Heart left ventricle (tissue), 16 donors: ENCODE measurements around the gene POU4F3. TPM values are rescaled to one million over a fixed set of nuclear protein-coding genes. Genes with fewer than 3 reads are reported as not detected.
A peak's percentile ranks its signal among the peaks of the same experiment; 100 is the strongest.

ENCODE experiments used
- ATAC-seq, 4 donors: fragments of 200-7000 bp; cut with Tn5 transposase; one replicate each; pipeline ENCODE4 v1.9.1; 2020 to 2022; ENCODE audit warnings: moderate library complexity in 4 of 4, mild to moderate bottlenecking in 3 of 4, moderate number of reproducible peaks in 1 of 4
- DNase-seq, 5 donors: peaks; one replicate each; pipeline ENCODE4 v3.0.0-alpha.2; 2020
- H3K27ac ChIP-seq, 12 donors: fragments of 200-600 bp; sonication (generic) in 4 of 12; one replicate each; pipeline versions ENCODE4 v1.5.0 to v1.8.0; 2016 to 2022; ENCODE audit warnings: mild to moderate bottlenecking in 2 of 12
- H3K27me3 ChIP-seq, 9 donors: fragments of 200-600 bp; sonication (generic) in 2 of 9; one replicate each; pipeline versions ENCODE4 v1.5.1 to v1.8.0; 2016 to 2022; ENCODE audit warnings: mild to moderate bottlenecking in 3 of 9
- H3K36me3 ChIP-seq, 9 donors: fragments of 200-600 bp; sonication (generic) in 2 of 9; one replicate each; pipeline versions ENCODE4 v1.5.0 to v1.8.0; 2018 to 2022; ENCODE audit warnings: mild to moderate bottlenecking in 2 of 9
- H3K4me1 ChIP-seq, 12 donors: fragments of 200-600 bp; sonication (generic) in 4 of 12; one replicate each; pipeline versions ENCODE4 v1.5.0 to v1.8.0; 2016 to 2022; ENCODE audit warnings: mild to moderate bottlenecking in 3 of 12
- H3K4me3 ChIP-seq, 12 donors: fragments of 200-600 bp; sonication (generic) in 4 of 12; one replicate each; pipeline versions ENCODE4 v1.5.0 to v1.8.0; 2017 to 2022; ENCODE audit warnings: mild to moderate bottlenecking in 9 of 12, moderate library complexity in 4 of 12
- H3K9me3 ChIP-seq, 12 donors: fragments of 200-600 bp; sonication (generic) in 4 of 12; one replicate each; pipeline versions ENCODE4 v1.5.0 to v1.8.0; 2016 to 2022; ENCODE audit warnings: mild to moderate bottlenecking in 1 of 12
- CTCF ChIP-seq, 12 donors: fragments of 200-600 bp; sonication (generic) in 4 of 12; IDR thresholded peaks; one replicate each; pipeline versions ENCODE4 v1.5.0 to v1.8.0; 2018 to 2022; ENCODE audit warnings: antibody characterized with exemption in 12 of 12, mild to moderate bottlenecking in 5 of 12
- POLR2A ChIP-seq, 2 donors: fragments of 450-650 bp; IDR thresholded peaks; one replicate each; pipeline ENCODE4 v1.6.1; 2017; ENCODE audit warnings: antibody characterized with exemption in 2 of 2, mild to moderate bottlenecking in 2 of 2, moderate library complexity in 2 of 2
- WGBS, 4 donors: extraction: QIAGEN DNeasy Blood & Tissue Kit in 2 of 4; methylation state at CpG; one replicate each; pipeline versions ENCODE4 v1.1.5 to v1.1.7; 2013 to 2018; 5-methylcytosine and 5-hydroxymethylcytosine counted together
- intact Hi-C, 10 donors: fragments of 100-400 bp; cut with DNase I; formaldehyde crosslinking; loops; one replicate each; pipeline versions ENCODE4 v1.11.1 to v1.14.2; 2022
- polyA plus RNA-seq, 2 donors: library from polyadenylated mRNA; stranded (reverse); fragments of 200-250 nt; gene quantifications; one replicate each; pipeline ENCODE4 v1.2.3, GENCODE V29; 2013
- total RNA-seq, 9 donors: library from RNA; depleted of rRNA in 2 of 9; stranded (reverse); fragments of >200 nt in 2 of 9; fragmentation: NEBNext Ultra II Directional in 3 of 9; extraction: Animal tissue kit (Norgen Biotek cat#: 25700) in 3 of 9; gene quantifications; one replicate each; pipeline versions ENCODE4 v1.1.0 to v1.2.4, GENCODE V29; 2016 to 2023
- donor health status: ischemic (EF 13 %, LVEDD 7.1; RV severe dilation, severe dysfunction).
- donor health status: healthy with polysubstance abuse.
- donor health status: DM: no; HTN: yes; CAD: no.
- donor health status: DM: no; HTN: no; CAD: no.
- donor health status: ischemic (EF 25% LVEDD 6.9; RV normal size, moderate dysfunction).
- donor health status: ischemic (EF 25% LVEDD 5.7; RV mildly dilated, moderate dysfunction).
- donor health status: healthy.
- donor health status: DM: yes; HTN: yes; CAD: no.
- donor health status: ischemic (EF 35%, LVEDD 5.7; RV mildly dilated, moderate dysfunction).
- donor health status: nonischemic (EF 11% LVEDD 7.7; RV severe dilation, severe dysfunction).
- donor health status: DM: yes; HTN: yes; CAD: no.
- donor health status: PGD.
- donor health status: ischemic (EF 29% LVEDD 5.4; RV normal size, mild dysfunction).
- donor health status: nonischemic (EF 23%, LVEDD 6.1; RV moderate dilation, normal function).

Gene POU4F3
- total and polyA plus RNA-seq, 11 donors = 0.04 to 0.10 TPM; not detected in 9

- ATAC-seq (no peak), DNase-seq (no peak)
- no peak overlapping the region for H3K27ac ChIP-seq
- TF ChIP-seq CTCF (IDR thresholded peaks at IDR 0.05) (no peak), POLR2A (IDR thresholded peaks at IDR 0.05) (no peak)
- no peaks in the 10 kb centered on the region for H3K36me3 ChIP-seq
- WGBS, 4 donors = 69 to 75% (median 71%) methylated on average over 2 of the region's 2 CpGs
- peaks cover 0 to 12% (median 0%) of the 10 kb centered on the region in 12 donors for H3K4me1 ChIP-seq
- intact Hi-C loops = loop anchor here in 1 of 10 donors (2.0 kb wide), 1 partner anchor 39 kb away; no protein-coding TSS in a partner anchor
- no peaks in the 10 kb centered on the region for H3K9me3 ChIP-seq
- H3K4me3 ChIP-seq = no peak overlapping the region
- H3K27me3 ChIP-seq = no peaks in the 10 kb centered on the region
These were observed 37.0 kb upstream of the POU4F3 start for GRCh38 chr5:146301626-146302025.

GRCh38 chr5:146302406-146302805 is 36.2 kb upstream of the POU4F3 start:
- Histone ChIP-seq H3K4me3 (no peak overlapping the region), H3K36me3 (no peaks in the 10 kb centered on the region), H3K4me1 (peaks cover 0 to 19% (median 0%) of the 10 kb centered on the region in 12 donors), H3K9me3 (no peaks in the 10 kb centered on the region), H3K27me3 (no peaks in the 10 kb centered on the region), H3K27ac (no peak overlapping the region)
- TF ChIP-seq POLR2A (IDR thresholded peaks at IDR 0.05) = no peak
- TF ChIP-seq CTCF (IDR thresholded peaks at IDR 0.05) = no peak
- intact Hi-C loops = loop anchor here in 1 of 10 donors (2.0 kb wide), 1 partner anchor 38 kb away; no protein-coding TSS in a partner anchor
- DNase-seq (no peak), ATAC-seq (no peak)
- WGBS, 4 donors = 88 to 100% (median 96%) methylated on average over 1 of the region's 1 CpG

- TF ChIP-seq POLR2A (IDR thresholded peaks at IDR 0.05) (no peak), CTCF (IDR thresholded peaks at IDR 0.05) (no peak)
- DNase-seq = no peak
- 5 to 36% (median 18%) methylated on average over 1 of the region's 1 CpG for WGBS, 4 donors
- Histone ChIP-seq H3K36me3 (no peaks in the 10 kb centered on the region), H3K27ac (peak overlapping the region in 8 of 12 donors; percentile 1 to 69 (median 28)), H3K27me3 (no peaks in the 10 kb centered on the region), H3K9me3 (no peaks in the 10 kb centered on the region), H3K4me1 (peaks cover 0 to 24% (median 0%) of the 10 kb centered on the region in 12 donors), H3K4me3 (no peak overlapping the region)
- peak; percentile 88 to 95 (median 92) for ATAC-seq
- intact Hi-C loops = no loop called here
These were observed 31.8 kb upstream of the POU4F3 start for GRCh38 chr5:146306838-146307237.

GRCh38 chr5:146307796-146308195 is 30.8 kb upstream of the POU4F3 start:
- no peaks in the 10 kb centered on the region for H3K9me3 ChIP-seq
- H3K27me3 ChIP-seq = no peaks in the 10 kb centered on the region
- ATAC-seq = no peak
- 51 to 76% (median 59%) methylated on average over 2 of the region's 2 CpGs for WGBS, 4 donors
- DNase-seq = no peak
- H3K4me1 ChIP-seq = peaks cover 0 to 24% (median 0%) of the 10 kb centered on the region in 12 donors
- H3K27ac ChIP-seq = peak overlapping the region in 2 of 12 donors; percentile 7 to 12
- TF ChIP-seq POLR2A (IDR thresholded peaks at IDR 0.05) (no peak), CTCF (IDR thresholded peaks at IDR 0.05) (no peak)
- intact Hi-C loops = no loop called here
- H3K4me3 ChIP-seq = no peak overlapping the region
- H3K36me3 ChIP-seq = no peaks in the 10 kb centered on the region
